Spinal cord (tissue), 10 donors: ENCODE measurements around the gene CXCL9. TPM values are rescaled to one million over a fixed set of nuclear protein-coding genes. Genes with fewer than 3 reads are reported as not detected.
"Not testable (repeated sequence)": the region's sequence is repeated elsewhere in the genome, so short reads cannot be mapped to it uniquely, and the experiment has no call there.

ENCODE experiments used
- DNase-seq, 6 donors: peaks; one replicate each; pipeline versions ENCODE4 v3.0.0 to v3.0.0-alpha.2; 2013 to 2015; ENCODE audit warnings: low spot score in 6 of 6, low read depth in 4 of 6
- H3K27ac ChIP-seq: one replicate; pipeline ENCODE4 v1.5.1; 2013; ENCODE audit warnings: low read depth, low read length, control low read depth
- H3K27me3 ChIP-seq: one replicate; pipeline ENCODE4 v1.6.1; 2013; ENCODE audit warnings: low read length; ENCODE audit not compliant: control insufficient read depth, insufficient read depth
- H3K36me3 ChIP-seq: one replicate; pipeline ENCODE4 v1.6.1; 2013; ENCODE audit warnings: low read length; ENCODE audit not compliant: control insufficient read depth, insufficient read depth
- H3K4me1 ChIP-seq: one replicate; pipeline ENCODE4 v1.6.1; 2013; ENCODE audit warnings: low read length; ENCODE audit not compliant: control insufficient read depth, insufficient read depth
- H3K4me3 ChIP-seq: one replicate; pipeline ENCODE4 v1.5.1; 2013; ENCODE audit warnings: low read depth, low read length, control low read depth
- H3K9me3 ChIP-seq: one replicate; pipeline ENCODE4 v1.6.1; 2013; ENCODE audit warnings: low read length; ENCODE audit not compliant: control insufficient read depth, insufficient read depth
- WGBS: methylation state at CpG from one replicate; pipeline ENCODE4 v1.1.5; 2013; ENCODE audit warnings: missing lambda C conversion rate; ENCODE audit not compliant: insufficient coverage; 5-methylcytosine and 5-hydroxymethylcytosine counted together
- long read RNA-seq, 4 donors: transcript quantifications; one replicate each; lab custom pipeline, GENCODE V29; 2026
- polyA plus RNA-seq, 2 donors: library from polyadenylated mRNA; unstranded; fragments of 120-200 nt; gene quantifications; one replicate each; pipeline ENCODE4 v1.2.1, GENCODE V29; 2013; ENCODE audit not compliant: insufficient read length in 2 of 2
- total RNA-seq, 2 donors: library from RNA; depleted of rRNA in 1 of 2; stranded (reverse); fragments of 120-200 nt in 1 of 2; fragments of >200 nt in 1 of 2; gene quantifications; one replicate each; pipeline versions ENCODE4 v1.2.3 to v1.2.4, GENCODE V29; 2013 to 2014
- donor health status: healthy.

CXCL9 gene
- total RNA-seq (under 1 TPM; 0.10 to 0.11 TPM), polyA plus RNA-seq (not detected)
- long read RNA-seq, donor 1 = 0 reads
- long read RNA-seq, donor 2 = 0 reads
- long read RNA-seq, donor 3 = 0 reads
- long read RNA-seq, donor 4 = 0 reads

DNA sequence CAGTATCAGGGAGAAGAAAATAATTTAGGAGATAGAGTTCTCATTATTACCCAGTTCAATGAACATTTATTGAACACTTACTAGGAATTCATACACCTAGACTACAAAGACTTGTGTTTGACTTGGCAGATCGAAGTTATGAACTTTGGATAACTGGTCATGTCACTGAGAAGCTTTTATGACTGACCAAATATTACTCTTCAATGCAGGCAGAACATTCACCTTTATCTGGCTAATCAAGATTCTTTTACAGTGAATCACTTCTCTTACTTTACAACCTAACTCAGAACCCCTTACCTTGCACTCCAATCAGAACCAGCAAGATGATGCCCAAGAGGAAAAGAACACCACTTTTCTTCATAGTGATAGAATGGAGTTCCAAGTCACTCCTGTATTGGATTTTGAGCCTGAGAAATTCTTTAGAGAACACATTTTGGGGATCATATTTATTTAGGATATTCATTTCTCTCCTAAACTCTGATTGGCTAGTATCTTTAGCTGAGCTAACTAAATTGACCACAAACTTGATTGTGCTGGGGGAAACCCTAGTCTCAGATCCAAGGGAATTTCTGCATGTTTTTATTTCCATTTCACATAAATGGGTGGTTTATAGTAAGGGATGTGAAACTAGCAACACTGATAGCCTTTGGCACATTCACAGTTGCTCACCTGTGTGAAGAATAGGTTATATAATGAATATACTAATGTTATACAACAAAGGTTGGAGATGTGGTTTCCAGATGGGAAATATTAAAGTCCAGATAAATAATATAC is at the start of gene CXCL9:
Gene CXCL9 (minus strand): TSS at position 421 of the 774 bp plus-strand sequence. CDS start 60 bp downstream, at position 361.
- H3K4me3 ChIP-seq = no peak within 1 kb of the TSS

GRCh38 chr4:76055421-76055820 is 48.1 kb upstream of the CXCL9 start:
- Histone ChIP-seq H3K27ac (no peak overlapping the region), H3K27me3 (no peaks in the 10 kb centered on the region), H3K4me1 (no peaks in the 10 kb centered on the region), H3K36me3 (no peaks in the 10 kb centered on the region), H3K9me3 (no peaks in the 10 kb centered on the region), H3K4me3 (peak overlapping the region; percentile 11)
- WGBS = 43% methylated on average over 1 of the region's 2 CpGs
- peak in 1 of 6 donors; percentile 39 for DNase-seq

More for the DNA sequence above, at the start of gene CXCL9:
- H3K4me1 ChIP-seq = peaks cover 6% of the 10 kb centered on the region
- 100% methylated on average over 1 of the region's 1 CpG for WGBS
- no peak for DNase-seq
- H3K27ac ChIP-seq = no peak within 1 kb of the TSS
- H3K27me3 ChIP-seq = no peaks in the 10 kb centered on the region
- no peaks in the 10 kb centered on the region for H3K9me3 ChIP-seq
- H3K36me3 ChIP-seq = no peaks in the 10 kb centered on the region

DNA sequence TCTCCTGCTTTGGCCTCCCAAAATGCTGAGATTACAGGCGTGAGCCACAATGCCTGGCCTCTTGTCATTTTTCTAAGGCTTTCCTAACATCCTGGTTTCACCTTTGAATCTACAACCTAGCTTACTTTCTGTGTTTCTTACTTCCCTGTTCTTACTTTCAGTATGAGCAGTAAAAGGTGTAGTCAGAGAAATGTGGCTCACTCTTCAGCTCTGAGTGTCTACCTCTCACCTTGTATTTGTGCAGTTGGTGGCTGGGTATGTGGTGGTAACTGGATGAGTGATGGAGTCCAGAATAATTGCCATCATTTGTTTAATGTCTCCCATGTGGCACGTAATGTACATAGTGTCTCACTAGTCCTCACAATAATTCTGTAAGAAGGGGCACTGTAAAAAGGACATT is 47.7 kb upstream of the CXCL9 start:
- Histone ChIP-seq H3K27ac (no peak overlapping the region), H3K9me3 (no peaks in the 10 kb centered on the region), H3K4me3 (peak overlapping the region; percentile 11), H3K4me1 (no peaks in the 10 kb centered on the region), H3K27me3 (no peaks in the 10 kb centered on the region), H3K36me3 (no peaks in the 10 kb centered on the region)
- DNase-seq = no peak
- WGBS = 100% methylated on average over 1 of the region's 2 CpGs

DNA sequence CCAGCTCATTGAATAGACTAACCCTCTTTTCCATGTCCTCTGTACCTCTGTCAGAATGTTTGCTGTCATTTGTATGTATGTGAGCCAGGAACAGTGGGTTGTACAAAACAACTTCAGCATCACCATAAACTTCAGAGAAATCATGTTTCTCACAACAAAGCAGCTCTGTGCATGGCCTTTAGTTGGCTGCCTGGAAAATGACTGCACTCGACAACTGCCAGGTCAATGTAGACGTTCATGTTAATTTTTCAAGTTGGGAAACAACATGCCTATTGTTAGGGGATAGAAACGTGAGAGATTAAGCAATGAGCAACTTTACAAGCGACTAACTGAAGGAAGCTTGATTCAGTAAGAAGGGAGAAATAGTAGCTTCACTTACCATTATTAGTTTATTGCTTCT is 46.4 kb upstream of the CXCL9 start:
- H3K27me3 ChIP-seq = no peaks in the 10 kb centered on the region
- H3K27ac ChIP-seq = peak overlapping the region; percentile 57
- no CpG with 5 or more reads among the region's 4 CpGs for WGBS
- no peaks in the 10 kb centered on the region for H3K9me3 ChIP-seq
- peak in 2 of 6 donors; percentile 29 to 47 for DNase-seq
- H3K4me1 ChIP-seq = no peaks in the 10 kb centered on the region
- no peaks in the 10 kb centered on the region for H3K36me3 ChIP-seq
- no peak overlapping the region for H3K4me3 ChIP-seq

- not testable (repeated sequence) for DNase-seq, H3K36me3 ChIP-seq, H3K27me3 ChIP-seq, H3K9me3 ChIP-seq, H3K4me3 ChIP-seq, H3K4me1 ChIP-seq, H3K27ac ChIP-seq
- WGBS = 86% methylated on average over 16 of the region's 27 CpGs
Observed at GRCh38 chr4:76050560-76051050, 43.3 kb upstream of the CXCL9 start.

DNA sequence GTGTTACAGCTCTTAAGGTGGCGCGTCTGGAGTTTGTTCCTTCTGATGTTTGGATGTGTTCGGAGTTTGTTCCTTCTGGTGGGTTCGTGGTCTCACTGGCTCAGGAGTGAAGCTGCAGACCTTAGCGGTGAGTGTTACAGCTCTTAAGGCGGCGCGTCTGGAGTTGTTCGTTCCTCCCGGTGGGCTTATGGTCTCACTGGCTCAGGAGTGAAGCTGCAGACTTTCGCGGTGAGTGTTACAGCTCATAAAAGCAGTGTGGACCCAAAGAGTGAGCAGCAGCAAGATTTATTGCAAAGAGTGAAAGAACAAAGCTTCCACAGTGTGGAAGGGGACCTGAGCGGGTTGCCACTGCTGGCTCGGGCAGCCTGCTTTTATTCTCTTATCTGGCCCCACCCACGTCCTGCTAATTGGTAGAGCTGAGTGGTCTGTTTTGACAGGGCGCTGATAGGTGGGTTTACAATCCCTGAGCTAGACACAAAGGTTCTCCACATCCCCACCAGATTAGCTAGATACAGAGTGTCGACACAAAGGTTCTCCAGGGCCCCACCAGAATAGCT is 42.6 kb upstream of the CXCL9 start:
- not testable (repeated sequence) for H3K9me3 ChIP-seq, DNase-seq, H3K27ac ChIP-seq, H3K36me3 ChIP-seq, H3K4me3 ChIP-seq, H3K4me1 ChIP-seq, H3K27me3 ChIP-seq
- WGBS = 84% methylated on average over 9 of the region's 17 CpGs

- not testable (repeated sequence) for H3K27me3 ChIP-seq, H3K27ac ChIP-seq, H3K4me1 ChIP-seq, H3K9me3 ChIP-seq, DNase-seq, H3K4me3 ChIP-seq, H3K36me3 ChIP-seq
- 96% methylated on average over 2 of the region's 4 CpGs for WGBS
Observed at GRCh38 chr4:76044686-76045085, 37.4 kb upstream of the CXCL9 start.

GRCh38 chr4:76043306-76043705 is 36.0 kb upstream of the CXCL9 start:
- H3K4me3 ChIP-seq, H3K27me3 ChIP-seq, H3K36me3 ChIP-seq, H3K4me1 ChIP-seq, H3K9me3 ChIP-seq, H3K27ac ChIP-seq, DNase-seq: not testable (repeated sequence)
- WGBS = 98% methylated on average over 12 of the region's 18 CpGs

GRCh38 chr4:76042241-76042998 is 35.1 kb upstream of the CXCL9 start:
- not testable (repeated sequence) for H3K9me3 ChIP-seq, H3K36me3 ChIP-seq, H3K4me3 ChIP-seq, DNase-seq, H3K4me1 ChIP-seq, H3K27ac ChIP-seq, H3K27me3 ChIP-seq
- WGBS = no CpG with 5 or more reads among the region's 18 CpGs
